Measurements from ENCODE around the gene VPS4A. TPM values are rescaled to one million over a fixed set of nuclear protein-coding genes. Genes with fewer than 3 reads are reported as not detected.

The VPS4A gene
- total RNA-seq, 1 donor from 2014 or later: 38.1 TPM

GRCh38 chr16:69367980-69368379, 56.8 kb downstream of the VPS4A start:
- DNase-seq (ENCODE audit: low read depth): no peak
- H3K36me3 ChIP-seq (ENCODE audit: control insufficient read depth, insufficient read depth, low read length): no peaks in the 10 kb centered on the region
- TF ChIP-seq CTCF (IDR thresholded peaks at IDR 0.05; ENCODE audit: insufficient read depth, low read length, poor library complexity, severe bottlenecking): no peak
- no peak overlapping the region for H3K4me3 ChIP-seq (ENCODE audit: low read depth, low read length)
- no peaks in the 10 kb centered on the region for H3K27me3 ChIP-seq (ENCODE audit: control insufficient read depth, insufficient read depth, low read length)

- H3K4me3 ChIP-seq (ENCODE audit: low read depth, low read length): no peak overlapping the region
- no peaks in the 10 kb centered on the region for H3K36me3 ChIP-seq (ENCODE audit: control insufficient read depth, insufficient read depth, low read length)
- TF ChIP-seq CTCF (IDR thresholded peaks at IDR 0.05; ENCODE audit: insufficient read depth, low read length, poor library complexity, severe bottlenecking): no peak
- no peak for DNase-seq (ENCODE audit: low read depth)
- H3K27me3 ChIP-seq (ENCODE audit: control insufficient read depth, insufficient read depth, low read length): no peaks in the 10 kb centered on the region
These were observed 57.7 kb downstream of the VPS4A start for GRCh38 chr16:69368866-69369265.

- Histone ChIP-seq H3K4me3 (ENCODE audit: low read depth, low read length) (no peak overlapping the region), H3K36me3 (ENCODE audit: control insufficient read depth, insufficient read depth, low read length) (no peaks in the 10 kb centered on the region), H3K27me3 (ENCODE audit: control insufficient read depth, insufficient read depth, low read length) (no peaks in the 10 kb centered on the region)
- DNase-seq (ENCODE audit: low read depth): no peak
- TF ChIP-seq CTCF (IDR thresholded peaks at IDR 0.05; ENCODE audit: insufficient read depth, low read length, poor library complexity, severe bottlenecking): no peak
These were observed 60.4 kb downstream of the VPS4A start for GRCh38 chr16:69371564-69371963.

GRCh38 chr16:69373019-69373418, 61.9 kb downstream of the VPS4A start:
- H3K27me3 ChIP-seq (ENCODE audit: control insufficient read depth, insufficient read depth, low read length): no peaks in the 10 kb centered on the region
- DNase-seq (ENCODE audit: low read depth): no peak
- H3K4me3 ChIP-seq (ENCODE audit: low read depth, low read length): no peak overlapping the region
- H3K36me3 ChIP-seq (ENCODE audit: control insufficient read depth, insufficient read depth, low read length): no peaks in the 10 kb centered on the region
- no peak for TF ChIP-seq CTCF (IDR thresholded peaks at IDR 0.05; ENCODE audit: insufficient read depth, low read length, poor library complexity, severe bottlenecking)

Other genes starting within 250 kb of the VPS4A start
- 0.75 and 0.82 TPM in 2 replicates for gene HAS3, start 205.7 kb upstream of the VPS4A start, total RNA-seq
- gene CHTF8, start 178.8 kb upstream of the VPS4A start, total RNA-seq: 136 and 145 TPM in 2 replicates
- 32.3 and 32.8 TPM in 2 replicates for gene UTP4, start 178.7 kb upstream of the VPS4A start, total RNA-seq
- 9.0 and 28.8 TPM in 2 replicates for gene SNTB2, start 124.2 kb upstream of the VPS4A start, total RNA-seq
- 28.7 and 32.3 TPM in 2 replicates for gene PDF, start 19.2 kb downstream of the VPS4A start, total RNA-seq
- 44.8 and 68.0 TPM in 2 replicates for gene COG8, start 28.2 kb downstream of the VPS4A start, total RNA-seq
- gene NIP7, start 28.4 kb downstream of the VPS4A start, total RNA-seq: 26.5 and 26.6 TPM in 2 replicates
- gene TMED6, start 40.4 kb downstream of the VPS4A start, total RNA-seq: not detected in 2 replicates
- 10.2 and 11.0 TPM in 2 replicates for gene TERF2, start 74.7 kb downstream of the VPS4A start, total RNA-seq
- gene CYB5B, start 113.3 kb downstream of the VPS4A start, total RNA-seq: 46.3 and 54.5 TPM in 2 replicates

Data from kidney epithelial cell (primary cell).